SK-N-SH treated with all-trans-retinoic acid at 6 μM for 48 hours (cell line): Measurements from ENCODE around the gene NR2C2AP.

Experiments used
- ZC3H10 ChIP-seq: fragments of 250-450 bp; sonication (Bioruptor Pico); IDR thresholded peaks from 2 replicates; pipeline ENCODE4 v1.5.1; 2021; ENCODE audit warnings: mild to moderate bottlenecking, moderate library complexity
- ZNF8 ChIP-seq: fragments of 450-650 bp; formaldehyde crosslinking; IDR thresholded peaks from 2 replicates; pipeline ENCODE4 v1.5.0; 2020; ENCODE audit warnings: mild to moderate bottlenecking, moderate library complexity

GRCh38 chr19:19167612-19168011 is 35.6 kb downstream of the NR2C2AP start:
- no peak for TF ChIP-seq ZNF8 (CRISPR knock-in tag)
- no peak for TF ChIP-seq ZC3H10 (CRISPR knock-in tag)
